K562 (cell line): Measurements from ENCODE around the gene RHOB. TPM values are rescaled to one million over a fixed set of nuclear protein-coding genes. Genes with fewer than 3 reads are reported as not detected.

ENCODE experiments used
- ATAC-seq: fragments of 200-7000 bp; cut with Tn5 transposase; 3 replicates; pipeline ENCODE4 v1.9.1; 2020; ENCODE audit warnings: moderate library complexity
- BruUV-seq: library from RNA; stranded (reverse); fragments of 400-500 nt; replicated peaks from 2 replicates; lab custom pipeline; 2021; lab: Mats Ljungman, UMichigan
- CTCF ChIA-PET: fragments of 300-600 bp; formaldehyde crosslinking; extraction: SDS; loops from one replicate; lab custom pipeline; 2021; ENCODE audit warnings: low intra/inter-chr PET ratio; lab: Yijun Ruan, JAX
- POLR2A ChIA-PET: fragments of 300-600, 350-650 bp; sonication (Branson Sonifier 250); formaldehyde crosslinking; extraction: SDS; loops from one replicate; lab custom pipeline; 2021; ENCODE audit warnings: antibody characterized with exemption, inconsistent platforms; lab: Yijun Ruan, JAX
- DNase-seq, 4 experiments: peaks; one replicate each; pipeline versions ENCODE4 v3.0.0 to v3.0.0-alpha.2; 2011 to 2018; ENCODE audit warnings: low spot score in 3 of 4, mixed read lengths in 3 of 4; ENCODE audit errors: extremely low read depth in 1 of 4
- FAIRE-seq: peaks from 2 replicates; lab custom pipeline; 2011; peaks lifted over from hg19 to GRCh38; lab: Jason Lieb, UNC
- H2AFZ ChIP-seq: 2 replicates; pipeline ENCODE4 v1.6.0; 2011; ENCODE audit warnings: low read depth, low read length, control low read depth, inconsistent platforms
- H3K27ac ChIP-seq: fragments of 200-600 bp; 3 replicates; pipeline ENCODE4 v1.8.0; 2011; ENCODE audit warnings: low read depth, mild to moderate bottlenecking, control low read depth, inconsistent platforms, low read length, moderate library complexity, mixed read lengths; ENCODE audit errors: extremely low read depth
- H3K27me3 ChIP-seq, 2 experiments: fragments of 300-600 bp in 1 of 2; 2 replicates in 1 of 2; 3 replicates in 1 of 2; pipeline versions ENCODE4 v1.6.0 to v1.8.0; 2011; ENCODE audit warnings: inconsistent platforms in 2 of 2, low read length in 2 of 2, mild to moderate bottlenecking in 1 of 2, mixed read lengths in 1 of 2, moderate library complexity in 1 of 2; ENCODE audit not compliant: control insufficient read depth in 2 of 2, insufficient read depth in 2 of 2
- H3K36me3 ChIP-seq: fragments of 300-600 bp; 3 replicates; pipeline ENCODE4 v1.8.0; 2011; ENCODE audit warnings: mild to moderate bottlenecking, low read length, inconsistent platforms; ENCODE audit not compliant: control insufficient read depth, insufficient read depth
- H3K4me1 ChIP-seq, 2 experiments: fragments of 200-600 bp in 1 of 2; replicated peaks in 1 of 2; 2 replicates in 1 of 2; 3 replicates in 1 of 2; pipeline versions ENCODE4 v1.5.1 to v1.8.0; 2011; ENCODE audit warnings: inconsistent platforms in 2 of 2, low read length in 2 of 2, mild to moderate bottlenecking in 1 of 2, mixed read lengths in 1 of 2, moderate library complexity in 1 of 2; ENCODE audit not compliant: control insufficient read depth in 2 of 2, insufficient read depth in 2 of 2
- H3K4me2 ChIP-seq: 2 replicates; pipeline ENCODE4 v1.6.1; 2011; ENCODE audit warnings: low read length, control low read depth, inconsistent platforms, mixed read lengths; ENCODE audit not compliant: insufficient read depth
- H3K4me3 ChIP-seq: fragments of 200-600 bp; sonication (generic), shearing (Covaris generic); 2 replicates; pipeline ENCODE4 v1.5.1; 2016; ENCODE audit warnings: control low read depth, inconsistent platforms
- H3K79me2 ChIP-seq: fragments of 200-600 bp; 3 replicates; pipeline ENCODE4 v1.8.0; 2011; ENCODE audit warnings: low read length, inconsistent platforms; ENCODE audit not compliant: control insufficient read depth, insufficient read depth
- H3K9ac ChIP-seq, 2 experiments: 2 replicates each; pipeline versions ENCODE4 v1.6.0 to v1.6.1; 2011; ENCODE audit warnings: low read depth in 2 of 2, low read length in 2 of 2, control low read depth in 1 of 2, inconsistent platforms in 1 of 2, mild to moderate bottlenecking in 1 of 2, mixed read lengths in 1 of 2; ENCODE audit not compliant: insufficient read depth in 1 of 2
- H3K9me1 ChIP-seq: one replicate; pipeline ENCODE4 v1.6.0; 2011; ENCODE audit warnings: inconsistent platforms, mild to moderate bottlenecking, low read length, moderate library complexity; ENCODE audit not compliant: control insufficient read depth, insufficient read depth
- H3K9me3 ChIP-seq: replicated peaks from 2 replicates; pipeline ENCODE4 v1.5.1; 2011; ENCODE audit warnings: low read depth, low read length, inconsistent platforms; ENCODE audit not compliant: control insufficient read depth, insufficient read depth
- H4K20me1 ChIP-seq: replicated peaks from 2 replicates; pipeline ENCODE4 v1.6.1; 2011; ENCODE audit warnings: low read length, inconsistent platforms, mixed read lengths; ENCODE audit not compliant: control insufficient read depth, insufficient read depth
- ARHGAP35 ChIP-seq: fragments of 450-650 bp; IDR thresholded peaks from 2 replicates; pipeline ENCODE4 v1.6.1; 2018; ENCODE audit not compliant: partially characterized antibody
- CBFA2T3 ChIP-seq: fragments of 450-650 bp; IDR thresholded peaks from 2 replicates; pipeline ENCODE4 v1.6.1; 2017
- CBX1 ChIP-seq: sonication (generic); IDR thresholded peaks from 2 replicates; pipeline ENCODE4 v1.6.1; 2016; ENCODE audit warnings: antibody characterized with exemption, low read depth, mild to moderate bottlenecking
- MECOM ChIP-seq: fragments of 250-450 bp; sonication (Bioruptor Pico); IDR thresholded peaks from 2 replicates; pipeline ENCODE4 v1.8.0; 2022; ENCODE audit warnings: inconsistent platforms
- NRF1 ChIP-seq, 2 experiments: fragments of 450-650 bp; IDR thresholded peaks in 1 of 2; conservative IDR thresholded peaks in 1 of 2; 2 replicates each; pipeline ENCODE4 v1.6.1; 2014; ENCODE audit warnings: mild to moderate bottlenecking in 2 of 2
- SIX5 ChIP-seq, 2 experiments: IDR thresholded peaks; 2 replicates each; pipeline ENCODE4 v1.6.1; 2011; ENCODE audit warnings: low read length in 2 of 2, borderline replicate concordance in 1 of 2, low read depth in 1 of 2, mild to moderate bottlenecking in 1 of 2, moderate library complexity in 1 of 2; ENCODE audit not compliant: insufficient read depth in 1 of 2
- ZKSCAN8 ChIP-seq: fragments of 200-800 bp; sonication (Bioruptor generic); IDR thresholded peaks from 2 replicates; pipeline ENCODE4 v1.6.1; 2016; ENCODE audit warnings: missing genetic modification characterization, missing compliant biosample characterization
- ZNF175 ChIP-seq: fragments of 200-800 bp; sonication (Bioruptor generic); IDR thresholded peaks from 2 replicates; pipeline ENCODE4 v1.6.1; 2016; ENCODE audit warnings: low read depth, mild to moderate bottlenecking, missing genetic modification characterization, missing compliant biosample characterization
- ZNF316 ChIP-seq: fragments of 450-650 bp; IDR thresholded peaks from 2 replicates; pipeline ENCODE4 v1.6.1; 2016
- WGBS: fragments of 100-300 bp; shearing (Covaris generic); methylation state at CpG from one replicate; pipeline ENCODE4 v1.1.6; 2016; ENCODE audit warnings: low coverage, mixed read lengths; ENCODE audit not compliant: insufficient coverage; ENCODE audit errors: missing lambda C conversion rate; 5-methylcytosine and 5-hydroxymethylcytosine counted together
- in situ Hi-C: fragments of 300-500 bp; cut with MboI; formaldehyde crosslinking; loops from 4 replicates; pipeline ENCODE4 v1.15.0; 2018; ENCODE audit warnings: inconsistent platforms, mixed read lengths
- intact Hi-C: fragments of 100-400 bp; cut with micrococcal nuclease; formaldehyde crosslinking; loops from 2 replicates; pipeline ENCODE4 v1.14.2; 2022
- polyA plus RNA-seq, 8 experiments: library from polyadenylated mRNA; depleted of rRNA in 4 of 8; stranded (reverse) in 5 of 8; unstranded in 3 of 8; fragments of >200 nt; fragmentation: Nextera tagmentation in 2 of 8; fragmentation: Illumina TruSeq in 1 of 8; extraction: Ambion mirVana in 2 of 8; extraction: Trizol in 1 of 8; gene quantifications; 2 replicates each; pipeline versions ENCODE4 v1.2.1 to v1.2.3, GENCODE V29; 2011 to 2014; ENCODE audit warnings: inconsistent platforms in 1 of 8, missing spikeins in 1 of 8
- total RNA-seq, 7 experiments: library from RNA; depleted of rRNA in 6 of 7; stranded (reverse); fragments of >200 nt in 6 of 7; fragmentation: Illumina TruSeq in 2 of 7; extraction: Trizol in 2 of 7; gene quantifications; 2 replicates each; pipeline versions ENCODE4 v1.2.1 to v1.2.3, GENCODE V29; 2011 to 2021; ENCODE audit warnings: low replicate concordance in 1 of 7
- TF ChIP-seq, protein P1 (sequence below): fragments of 200-800 bp; sonication (Bioruptor generic); IDR thresholded peaks from 2 replicates; pipeline ENCODE4 v1.6.1; 2017; ENCODE audit warnings: missing genetic modification characterization, missing compliant biosample characterization
- TF ChIP-seq, protein P2 (sequence below): fragments of 200-400 bp; formaldehyde crosslinking; IDR thresholded peaks from 2 replicates; pipeline ENCODE4 v1.6.1; 2017; ENCODE audit warnings: mild to moderate bottlenecking, low read depth, low read length, moderate library complexity

Gene RHOB
- total and polyA plus RNA-seq, 9 of the 15 experiments (the other 6 are each of a cell fraction or from before 2014, with no cell fraction given), result 0.07 to 4.8 (median 1.1) TPM

DNA sequence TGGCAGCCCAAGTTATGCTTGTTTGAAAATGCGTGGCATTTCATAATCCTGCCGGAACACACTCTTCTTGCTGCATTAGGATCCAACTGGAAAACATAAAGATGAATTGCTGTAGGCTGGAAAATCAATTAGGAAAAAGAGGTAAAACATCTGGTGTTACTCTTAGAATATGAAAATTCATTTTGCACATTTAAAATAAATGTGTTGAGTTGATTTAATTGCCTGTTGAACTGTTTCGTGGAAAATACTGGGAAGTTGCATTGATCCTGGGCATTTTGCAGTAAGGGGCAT lies 4.1 kb downstream of the RHOB start:
- H3K79me2 ChIP-seq, result no peaks in the 10 kb centered on the region
- BruUV-seq, result no TSS peak
- H3K9ac ChIP-seq, result no peak overlapping the region
- H4K20me1 ChIP-seq, result no peaks in the 10 kb centered on the region
- DNase-seq (no peak), FAIRE-seq (no peak), ATAC-seq (no peak)
- H3K4me2 ChIP-seq, result no peak overlapping the region
- 29% methylated on average over 3 of the region's 3 CpGs for whole genome bisulfite sequencing
- no peak overlapping the region for H3K27ac ChIP-seq
- H3K27me3 ChIP-seq, result peaks cover 0 to 8% of the 10 kb centered on the region in 2 experiments; a peak in 2 of 5 replicates
- H3K9me1 ChIP-seq, result no peaks in the 10 kb centered on the region
- H3K4me3 ChIP-seq, result no peak overlapping the region
- no peaks in the 10 kb centered on the region; the same call in 2 of the 3 replicates for H3K36me3 ChIP-seq
- in situ Hi-C loops, result no loop called here
- intact Hi-C loops, result no loop called here
- CTCF ChIA-PET, result no interaction called here
- no peak overlapping the region for H2AFZ ChIP-seq
- peaks cover 0 to 21% of the 10 kb centered on the region in 2 experiments; a peak in 2 of 5 replicates for H3K4me1 ChIP-seq
- POLR2A ChIA-PET, result interaction anchor here (1.2 kb wide), 1 partner anchor 28 kb away, joined by 3 read pairs; no protein-coding TSS in a partner anchor
- H3K9me3 ChIP-seq, result no peaks in the 10 kb centered on the region
- TF ChIP-seq ZNF316 (peak; percentile 13; the same call in 1 of the 2 replicates), SIX5 (IDR thresholded peaks at IDR 0.05; ENCODE audit: borderline replicate concordance in 1 of 2, insufficient read depth in 1 of 2, low read depth in 1 of 2, low read length in 2 of 2) (no peak)

DNA sequence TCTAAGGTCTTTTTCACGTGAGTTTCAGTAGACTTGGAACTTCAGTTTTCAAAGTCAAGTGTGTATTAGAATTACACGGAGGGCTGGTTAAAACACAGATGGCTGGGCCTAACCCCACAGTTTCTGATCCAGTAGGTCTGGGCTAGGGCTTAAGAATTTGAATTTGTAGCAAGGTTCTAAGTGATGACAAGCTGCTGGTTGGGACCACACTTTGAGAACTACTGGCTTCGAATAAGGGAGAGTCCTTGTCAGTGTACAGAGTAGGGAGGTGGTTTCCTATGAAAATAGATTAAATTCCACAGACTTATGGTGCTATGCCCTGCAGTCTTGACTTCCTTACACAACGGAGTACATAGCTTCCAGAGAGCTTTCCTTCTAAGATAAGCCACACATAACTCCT lies 4.5 kb downstream of the RHOB start:
- POLR2A ChIA-PET, result interaction anchor here (0.6 to 1.2 kb wide), 2 partner anchors 28 to 225 kb away, joined by 3 read pairs; no protein-coding TSS in a partner anchor
- WGBS, result 4% methylated on average over 4 of the region's 4 CpGs
- no TSS peak for BruUV-seq
- TF ChIP-seq, protein P1, sequence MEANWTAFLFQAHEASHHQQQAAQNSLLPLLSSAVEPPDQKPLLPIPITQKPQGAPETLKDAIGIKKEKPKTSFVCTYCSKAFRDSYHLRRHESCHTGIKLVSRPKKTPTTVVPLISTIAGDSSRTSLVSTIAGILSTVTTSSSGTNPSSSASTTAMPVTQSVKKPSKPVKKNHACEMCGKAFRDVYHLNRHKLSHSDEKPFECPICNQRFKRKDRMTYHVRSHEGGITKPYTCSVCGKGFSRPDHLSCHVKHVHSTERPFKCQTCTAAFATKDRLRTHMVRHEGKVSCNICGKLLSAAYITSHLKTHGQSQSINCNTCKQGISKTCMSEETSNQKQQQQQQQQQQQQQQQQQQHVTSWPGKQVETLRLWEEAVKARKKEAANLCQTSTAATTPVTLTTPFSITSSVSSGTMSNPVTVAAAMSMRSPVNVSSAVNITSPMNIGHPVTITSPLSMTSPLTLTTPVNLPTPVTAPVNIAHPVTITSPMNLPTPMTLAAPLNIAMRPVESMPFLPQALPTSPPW (CRISPR knock-in tag), result no peak
- TF ChIP-seq MECOM (CRISPR knock-in tag) (no peak), ZKSCAN8 (CRISPR knock-in tag) (no peak), ZNF175 (CRISPR knock-in tag) (no peak), ARHGAP35 (no peak), CBFA2T3 (no peak), CBX1 (no peak), NRF1 (conservative IDR thresholded peaks at IDR 0.05 in 1 of 2, IDR thresholded peaks at IDR 0.05 in 1 of 2) (no peak)
- TF ChIP-seq, protein P2, sequence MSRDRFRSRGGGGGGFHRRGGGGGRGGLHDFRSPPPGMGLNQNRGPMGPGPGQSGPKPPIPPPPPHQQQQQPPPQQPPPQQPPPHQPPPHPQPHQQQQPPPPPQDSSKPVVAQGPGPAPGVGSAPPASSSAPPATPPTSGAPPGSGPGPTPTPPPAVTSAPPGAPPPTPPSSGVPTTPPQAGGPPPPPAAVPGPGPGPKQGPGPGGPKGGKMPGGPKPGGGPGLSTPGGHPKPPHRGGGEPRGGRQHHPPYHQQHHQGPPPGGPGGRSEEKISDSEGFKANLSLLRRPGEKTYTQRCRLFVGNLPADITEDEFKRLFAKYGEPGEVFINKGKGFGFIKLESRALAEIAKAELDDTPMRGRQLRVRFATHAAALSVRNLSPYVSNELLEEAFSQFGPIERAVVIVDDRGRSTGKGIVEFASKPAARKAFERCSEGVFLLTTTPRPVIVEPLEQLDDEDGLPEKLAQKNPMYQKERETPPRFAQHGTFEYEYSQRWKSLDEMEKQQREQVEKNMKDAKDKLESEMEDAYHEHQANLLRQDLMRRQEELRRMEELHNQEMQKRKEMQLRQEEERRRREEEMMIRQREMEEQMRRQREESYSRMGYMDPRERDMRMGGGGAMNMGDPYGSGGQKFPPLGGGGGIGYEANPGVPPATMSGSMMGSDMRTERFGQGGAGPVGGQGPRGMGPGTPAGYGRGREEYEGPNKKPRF, result no peak

More for the DNA sequence above, 4.5 kb downstream of the RHOB start:
- in situ Hi-C loops, result no loop called here
- Histone ChIP-seq H3K4me3 (no peak overlapping the region), H3K9me3 (no peaks in the 10 kb centered on the region), H2AFZ (no peak overlapping the region), H3K9ac (no peak overlapping the region), H3K4me2 (no peak overlapping the region), H3K36me3 (no peaks in the 10 kb centered on the region; the same call in 2 of the 3 replicates), H3K27me3 (peaks cover 0 to 8% of the 10 kb centered on the region in 2 experiments; a peak in 2 of 5 replicates), H3K27ac (no peak overlapping the region), H3K4me1 (peaks cover 0 to 18% of the 10 kb centered on the region in 2 experiments; a peak in 2 of 5 replicates), H4K20me1 (no peaks in the 10 kb centered on the region), H3K9me1 (no peaks in the 10 kb centered on the region), H3K79me2 (no peaks in the 10 kb centered on the region)
- DNase-seq, result no peak
- no peak for ATAC-seq
- FAIRE-seq, result no peak
- intact Hi-C loops, result no loop called here
- CTCF ChIA-PET, result no interaction called here
